HG02798 (cell line): ENCODE data around the gene NDUFAF4.

Experiments
- ATAC-seq: cut with Tn5 transposase; IDR thresholded peaks from one replicate; pipeline ENCODE4 v1.9.1; 2021; ENCODE audit warnings: mild to moderate bottlenecking; ENCODE audit not compliant: unreplicated experiment, poor library complexity

NDUFAF4 gene

GRCh38 chr6:96897396-96898240 lies at the start of gene NDUFAF4:
TSS of gene NDUFAF4 (minus strand) at chr6:96897891. CDS start at chr6:96897801, 90 bp downstream.
- ATAC-seq = peak; percentile 93

- ATAC-seq = peak; percentile 97
Measured at GRCh38 chr6:96947055-96947454, 49.4 kb upstream of the NDUFAF4 start.

- ATAC-seq = no peak
Measured at GRCh38 chr6:96943555-96944215, 46.0 kb upstream of the NDUFAF4 start.

GRCh38 chr6:96942676-96943075 lies 45.0 kb upstream of the NDUFAF4 start:
- no peak for ATAC-seq

- ATAC-seq = no peak
Measured at GRCh38 chr6:96940322-96940721, 42.6 kb upstream of the NDUFAF4 start.

- no peak for ATAC-seq
Measured at GRCh38 chr6:96939007-96939805, 41.5 kb upstream of the NDUFAF4 start.

- ATAC-seq = no peak
Measured at GRCh38 chr6:96934087-96934486, 36.4 kb upstream of the NDUFAF4 start.

- ATAC-seq = no peak
Measured at GRCh38 chr6:96931198-96931597, 33.5 kb upstream of the NDUFAF4 start.

GRCh38 chr6:96929741-96930140 lies 32.0 kb upstream of the NDUFAF4 start:
- no peak for ATAC-seq

GRCh38 chr6:96927660-96928059 lies 30.0 kb upstream of the NDUFAF4 start:
- ATAC-seq = no peak

GRCh38 chr6:96926425-96926824 lies 28.7 kb upstream of the NDUFAF4 start:
- no peak for ATAC-seq

GRCh38 chr6:96925290-96925687 lies 27.6 kb upstream of the NDUFAF4 start:
- ATAC-seq = no peak

- peak; percentile 87 for ATAC-seq
Measured at GRCh38 chr6:96923871-96924493, 26.3 kb upstream of the NDUFAF4 start.

- no peak for ATAC-seq
Measured at GRCh38 chr6:96923400-96923799, 25.7 kb upstream of the NDUFAF4 start.

- ATAC-seq = no peak
Measured at GRCh38 chr6:96917098-96917497, 19.4 kb upstream of the NDUFAF4 start.

- ATAC-seq = no peak
Measured at GRCh38 chr6:96913621-96914020, 15.9 kb upstream of the NDUFAF4 start.

GRCh38 chr6:96911751-96912150 lies 14.1 kb upstream of the NDUFAF4 start:
- ATAC-seq = no peak

GRCh38 chr6:96911171-96911570 lies 13.5 kb upstream of the NDUFAF4 start:
- no peak for ATAC-seq

- no peak for ATAC-seq
Measured at GRCh38 chr6:96909811-96910210, 12.1 kb upstream of the NDUFAF4 start.

GRCh38 chr6:96907498-96907897 lies 9.8 kb upstream of the NDUFAF4 start:
- ATAC-seq = peak; percentile 91
